GM21737 (cell line): ENCODE measurements around the gene FGF19.

Source experiments
- ATAC-seq: cut with Tn5 transposase; IDR thresholded peaks from one replicate; pipeline ENCODE4 v1.9.1; 2021; ENCODE audit warnings: mild to moderate bottlenecking, moderate library complexity; ENCODE audit not compliant: unreplicated experiment

Gene FGF19

DNA sequence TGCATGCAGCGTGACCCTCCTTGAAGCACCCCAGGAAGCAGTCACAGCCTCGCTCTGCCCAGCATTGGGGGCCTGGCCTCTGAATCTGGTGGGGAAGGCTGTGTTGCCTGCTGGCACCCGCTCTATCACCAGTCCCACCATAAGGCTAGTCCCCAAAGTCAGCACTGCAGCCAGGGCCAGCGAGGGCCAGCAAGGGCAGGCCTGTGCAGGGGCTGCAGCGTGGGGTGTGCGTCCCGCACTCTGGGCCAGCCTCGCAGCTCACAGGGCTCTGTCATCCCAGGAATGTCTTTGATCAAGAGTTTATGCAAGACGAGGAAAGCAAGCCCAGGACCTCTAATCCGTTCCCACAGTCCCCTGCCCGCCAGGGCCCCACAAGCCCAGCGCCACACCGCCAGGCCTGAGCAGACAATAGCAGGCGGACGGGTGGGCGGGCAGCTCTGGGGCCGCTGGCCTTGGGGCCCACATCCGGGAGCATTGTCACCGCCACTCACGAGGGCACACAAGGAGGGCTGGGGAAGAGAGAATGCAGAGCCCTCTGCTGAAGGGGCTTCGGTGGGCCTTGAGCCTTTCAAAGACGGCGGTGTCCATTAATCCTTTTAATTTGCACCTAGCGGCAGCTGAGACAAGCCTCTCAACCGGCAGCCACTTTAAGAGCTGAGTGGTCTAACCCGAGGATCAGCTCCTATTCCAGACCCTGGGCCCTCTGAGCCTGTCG, 45.8 kb downstream of the FGF19 start:
- ATAC-seq, result no peak

DNA sequence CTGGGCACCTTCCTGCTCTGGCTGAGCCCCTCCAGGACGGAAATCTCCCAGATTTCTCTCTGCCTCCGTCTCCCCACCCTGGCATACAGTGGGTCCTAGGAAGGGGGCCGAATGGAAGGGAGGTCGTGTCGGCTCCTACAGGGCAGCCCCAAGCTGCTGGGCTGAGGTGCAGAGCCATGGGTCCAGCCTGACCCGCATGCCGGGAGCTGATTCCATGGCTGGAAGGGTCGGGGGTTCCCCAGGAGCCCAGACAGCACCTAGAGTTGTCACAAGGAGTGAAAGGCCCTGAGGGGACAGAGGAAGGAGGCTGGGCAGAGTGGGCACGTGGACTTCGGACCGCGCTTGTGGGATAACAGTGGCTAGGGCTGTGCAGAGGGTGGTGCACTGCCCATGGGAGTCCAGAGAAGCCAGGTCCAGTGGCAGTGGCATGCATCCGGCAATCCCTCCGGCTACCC, 46.3 kb downstream of the FGF19 start:
- no peak for ATAC-seq

DNA sequence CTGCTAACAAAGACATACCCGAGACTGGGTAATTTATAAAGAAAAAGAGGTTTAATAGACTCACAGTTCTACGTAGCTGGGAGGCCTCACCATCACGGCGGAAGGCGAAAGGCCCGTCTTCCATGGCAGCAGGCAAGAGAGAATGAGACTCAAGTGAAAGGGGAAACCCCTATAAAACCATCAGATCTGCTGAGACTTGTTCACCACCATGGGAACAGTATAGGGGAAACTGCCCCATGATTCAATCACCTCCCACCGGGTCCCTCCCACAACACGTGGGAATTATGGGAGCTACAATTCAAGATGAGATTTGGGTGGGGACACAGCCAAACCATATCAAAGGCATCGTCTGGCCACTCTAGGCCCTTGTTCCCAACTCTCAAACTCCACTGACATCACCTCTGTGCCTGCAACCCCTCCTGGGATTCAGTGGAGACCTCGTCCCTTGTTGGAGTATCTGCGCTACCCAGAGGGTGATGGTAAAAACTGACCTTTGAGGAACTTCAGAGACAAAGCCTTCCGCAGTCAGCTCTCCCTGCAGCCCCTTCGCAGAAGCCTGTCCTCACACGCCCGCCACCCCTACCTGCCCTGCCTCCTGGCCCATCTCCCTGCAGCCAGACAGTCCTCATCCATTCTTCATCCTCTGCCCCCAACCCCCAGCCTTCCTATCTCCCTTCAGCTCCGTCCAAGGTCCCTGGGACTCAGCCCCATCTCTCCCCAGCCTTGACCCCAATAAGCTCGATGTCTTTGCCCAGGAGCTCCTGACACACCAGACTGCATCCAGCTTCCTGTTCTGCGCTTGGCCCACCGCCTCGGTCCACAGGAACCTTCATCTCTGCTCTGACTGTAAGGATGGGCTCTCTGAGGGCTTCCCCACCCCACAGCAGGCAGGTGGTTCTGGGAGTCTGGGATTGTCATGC, 47.0 kb downstream of the FGF19 start:
- ATAC-seq, result no peak

DNA sequence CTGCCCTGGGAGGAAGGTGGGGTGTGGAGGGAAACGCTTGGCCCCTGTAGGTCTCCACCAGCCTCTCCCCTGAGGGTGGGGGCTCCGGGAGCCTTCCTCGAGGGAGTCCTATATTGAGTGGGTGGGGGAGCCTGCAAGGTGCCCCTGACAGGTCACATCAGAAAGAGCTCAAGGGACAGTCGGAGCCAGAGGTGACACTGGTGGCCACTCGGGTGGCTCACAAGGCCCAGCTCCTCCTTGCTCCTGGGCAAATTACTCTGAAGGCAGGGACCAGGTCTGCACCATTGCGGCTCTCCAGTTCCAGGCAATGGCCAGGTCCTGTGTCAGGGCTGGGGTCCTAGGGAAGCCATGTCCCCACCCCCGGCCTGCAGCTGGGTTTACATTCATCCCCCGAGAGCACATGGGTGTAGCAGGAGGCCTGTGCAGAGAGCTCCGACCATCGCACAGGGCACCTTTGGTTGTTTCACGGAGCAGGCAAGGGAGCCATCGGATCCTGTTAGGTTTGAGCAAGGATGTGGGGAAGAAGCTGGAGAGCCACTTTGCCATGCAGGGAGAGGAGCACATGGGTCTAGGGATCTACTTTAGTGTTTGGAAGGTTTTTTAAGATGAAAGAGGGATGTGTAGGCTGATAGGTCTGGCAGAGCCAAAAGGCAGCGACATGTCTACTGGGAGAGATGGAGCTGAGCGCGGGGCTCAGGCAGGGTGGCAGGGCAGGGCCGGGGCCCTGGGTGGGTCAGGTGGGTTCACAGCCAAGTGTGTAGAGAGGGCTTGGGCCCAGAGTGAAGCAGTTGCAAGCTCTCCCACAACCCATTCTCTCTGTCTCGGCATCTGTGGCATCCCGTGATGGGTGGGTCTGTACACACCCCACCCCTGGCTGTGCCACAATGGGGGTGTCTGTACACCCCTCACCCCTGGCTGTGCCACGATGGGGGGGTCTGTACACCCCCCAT, 48.1 kb downstream of the FGF19 start:
- no peak for ATAC-seq

DNA sequence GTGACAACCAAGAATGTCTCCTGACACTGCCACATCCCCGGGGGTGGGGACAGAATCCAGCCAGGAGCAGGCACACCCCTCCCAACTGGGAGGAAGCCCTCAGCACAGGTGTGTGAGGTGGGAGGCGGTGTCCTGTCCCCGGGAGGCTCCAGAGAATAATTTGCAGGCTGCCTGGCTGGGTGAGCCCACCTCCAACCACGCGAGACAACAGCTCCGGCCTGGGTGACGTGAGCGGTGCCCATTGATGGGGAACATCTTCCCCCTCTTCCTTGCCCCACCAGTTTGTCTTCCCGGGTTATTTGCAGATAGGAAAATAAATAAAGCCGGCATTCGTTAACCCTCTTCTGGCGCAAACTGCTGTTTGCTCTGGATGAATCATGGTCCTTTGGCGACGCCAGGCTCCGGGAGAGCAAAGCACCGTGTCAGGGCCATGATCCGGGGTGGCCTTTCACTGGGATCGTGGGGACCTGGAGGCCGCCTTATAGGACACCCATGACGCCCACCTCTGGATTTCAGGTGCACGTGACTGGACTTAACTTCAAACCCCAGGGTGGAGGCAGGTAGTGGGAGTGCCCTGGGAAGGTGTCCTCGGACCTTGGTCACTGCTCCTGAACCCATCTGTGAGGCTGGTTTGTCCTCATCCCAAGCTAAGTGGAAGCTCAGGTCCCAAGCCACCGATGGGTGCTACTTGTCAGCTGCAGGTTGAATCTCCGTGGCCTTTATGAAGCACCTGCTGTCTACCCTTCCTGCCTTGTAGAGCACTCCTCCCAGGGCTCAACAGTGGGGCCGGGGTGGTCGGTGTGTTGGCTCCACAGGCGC, 49.0 kb downstream of the FGF19 start:
- ATAC-seq, result no peak

GRCh38 chr11:69654001-69654659, 49.7 kb downstream of the FGF19 start:
- no peak for ATAC-seq

- ATAC-seq, result no peak
Observed at GRCh38 chr11:69653406-69653960, 50.3 kb downstream of the FGF19 start.

- ATAC-seq, result no peak
Observed at GRCh38 chr11:69652999-69653398, 50.8 kb downstream of the FGF19 start.

DNA sequence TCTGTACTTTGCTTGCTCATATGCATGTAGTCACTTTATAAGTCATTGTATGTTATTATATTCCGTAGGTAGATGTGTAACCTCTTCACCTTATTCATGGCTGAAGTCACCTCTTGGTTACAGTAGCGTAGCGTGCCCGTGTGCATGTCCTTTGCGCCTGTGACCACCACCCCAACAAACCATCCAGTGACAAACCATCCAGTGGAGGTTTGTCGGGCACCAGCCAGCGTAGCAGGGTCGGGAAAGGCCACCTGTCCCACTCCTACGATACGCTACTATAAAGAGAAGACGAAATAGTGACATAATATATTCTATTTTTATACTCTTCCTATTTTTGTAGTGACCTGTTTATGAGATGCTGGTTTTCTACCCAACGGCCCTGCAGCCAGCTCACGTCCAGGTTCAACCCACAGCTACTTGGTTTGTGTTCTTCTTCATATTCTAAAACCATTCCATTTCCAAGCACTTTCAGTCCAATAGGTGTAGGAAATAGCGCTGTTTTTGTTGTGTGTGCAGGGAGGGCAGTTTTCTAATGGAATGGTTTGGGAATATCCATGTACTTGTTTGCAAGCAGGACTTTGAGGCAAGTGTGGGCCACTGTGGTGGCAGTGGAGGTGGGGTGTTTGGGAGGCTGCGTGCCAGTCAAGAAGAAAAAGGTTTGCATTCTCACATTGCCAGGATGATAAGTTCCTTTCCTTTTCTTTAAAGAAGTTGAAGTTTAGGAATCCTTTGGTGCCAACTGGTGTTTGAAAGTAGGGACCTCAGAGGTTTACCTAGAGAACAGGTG, 51.8 kb downstream of the FGF19 start:
- no peak for ATAC-seq

- no peak for ATAC-seq
Observed at GRCh38 chr11:69650832-69651344, 52.9 kb downstream of the FGF19 start.

- ATAC-seq, result no peak
Observed at GRCh38 chr11:69650081-69650831, 53.6 kb downstream of the FGF19 start.

DNA sequence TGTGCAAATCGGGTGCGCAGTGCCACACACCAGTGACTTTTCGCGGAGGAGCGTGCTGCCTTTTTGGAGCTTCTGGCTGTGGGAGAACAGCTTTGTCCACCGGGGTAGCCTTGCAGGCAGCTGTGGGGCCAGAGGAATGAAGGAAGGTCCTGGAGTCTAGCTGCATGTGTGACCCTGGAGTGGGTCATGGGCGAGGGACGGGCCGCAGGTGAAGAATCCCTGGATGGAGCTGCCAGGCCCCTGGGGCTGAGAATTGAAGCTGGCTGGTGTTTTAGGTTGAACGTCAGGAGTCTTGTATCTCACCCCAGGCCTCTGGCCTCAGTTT, 54.3 kb downstream of the FGF19 start:
- ATAC-seq, result no peak

DNA sequence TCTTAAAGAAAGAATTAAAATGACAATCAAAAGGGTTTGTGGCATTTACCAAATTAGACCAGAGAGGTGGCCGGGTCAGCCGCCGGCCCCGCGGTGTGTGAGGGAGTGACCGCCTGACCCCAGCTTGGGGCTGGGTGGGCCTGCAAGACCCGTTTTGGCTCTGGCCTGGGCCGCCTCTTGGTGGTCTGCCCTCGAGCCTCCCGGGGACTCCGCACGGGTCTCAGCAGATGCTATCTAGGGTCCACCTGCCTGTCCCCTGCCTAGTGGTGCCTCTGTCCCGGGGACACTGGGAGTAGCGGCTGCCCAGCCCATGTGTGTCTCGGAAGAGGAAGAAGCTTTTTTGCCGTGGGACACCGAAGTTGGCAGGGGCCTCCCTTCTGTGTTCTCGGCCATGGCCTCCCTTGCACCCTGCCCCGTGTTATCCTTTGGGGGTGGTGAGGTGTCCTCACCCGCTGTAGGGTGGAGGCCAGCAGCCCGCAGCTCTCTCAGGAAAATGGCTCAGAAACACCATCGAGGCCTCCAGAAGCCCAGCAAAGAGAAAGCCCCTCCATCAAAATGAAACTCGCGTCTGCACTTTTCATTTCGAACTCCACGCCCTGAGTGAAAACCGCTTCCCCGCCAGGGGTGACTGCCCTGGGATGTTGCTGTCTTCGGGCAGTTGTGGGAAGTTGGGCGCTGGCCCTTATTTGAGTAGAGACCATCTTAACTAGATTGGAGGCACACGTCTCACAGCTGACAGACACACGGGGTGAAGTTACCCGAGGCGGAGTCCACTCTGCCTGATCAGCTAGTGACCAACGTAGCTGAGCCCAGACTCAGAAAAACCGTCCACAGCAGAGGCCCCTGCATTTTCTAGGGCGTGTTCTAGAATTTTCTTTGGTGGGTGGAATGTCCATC, 54.9 kb downstream of the FGF19 start:
- no peak for ATAC-seq
